Measurements from ENCODE around the gene BPIFA2.

The BPIFA2 gene

DNA sequence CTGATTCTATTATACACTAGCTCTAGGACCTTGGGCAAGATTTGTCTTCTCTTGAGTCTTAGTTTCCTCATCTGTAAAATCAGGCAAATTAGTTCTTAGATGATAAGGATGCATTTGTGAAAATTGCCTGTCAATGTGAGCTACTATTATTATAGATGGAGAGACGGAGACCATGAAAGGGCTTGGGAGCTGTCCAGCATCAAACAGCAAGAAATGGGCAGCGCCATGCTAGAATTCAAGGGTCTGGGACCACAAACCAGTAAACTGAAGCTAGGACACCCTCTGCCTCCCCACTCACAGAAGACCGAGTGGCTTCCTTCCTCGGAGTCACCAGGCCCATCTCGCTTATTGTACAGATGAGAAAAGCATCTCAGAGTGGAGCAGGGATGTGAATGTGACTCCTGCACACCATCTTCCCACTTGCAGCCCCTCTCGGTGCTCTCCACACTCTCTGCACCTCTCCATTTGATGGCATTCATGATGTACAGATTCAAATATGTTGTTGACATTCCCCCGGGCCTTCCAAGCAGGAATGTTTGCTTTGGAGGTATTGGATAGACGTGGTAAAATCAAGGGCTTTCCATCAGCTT, 25.0 kb downstream of the BPIFA2 start:
- TF ChIP-seq, protein P1, sequence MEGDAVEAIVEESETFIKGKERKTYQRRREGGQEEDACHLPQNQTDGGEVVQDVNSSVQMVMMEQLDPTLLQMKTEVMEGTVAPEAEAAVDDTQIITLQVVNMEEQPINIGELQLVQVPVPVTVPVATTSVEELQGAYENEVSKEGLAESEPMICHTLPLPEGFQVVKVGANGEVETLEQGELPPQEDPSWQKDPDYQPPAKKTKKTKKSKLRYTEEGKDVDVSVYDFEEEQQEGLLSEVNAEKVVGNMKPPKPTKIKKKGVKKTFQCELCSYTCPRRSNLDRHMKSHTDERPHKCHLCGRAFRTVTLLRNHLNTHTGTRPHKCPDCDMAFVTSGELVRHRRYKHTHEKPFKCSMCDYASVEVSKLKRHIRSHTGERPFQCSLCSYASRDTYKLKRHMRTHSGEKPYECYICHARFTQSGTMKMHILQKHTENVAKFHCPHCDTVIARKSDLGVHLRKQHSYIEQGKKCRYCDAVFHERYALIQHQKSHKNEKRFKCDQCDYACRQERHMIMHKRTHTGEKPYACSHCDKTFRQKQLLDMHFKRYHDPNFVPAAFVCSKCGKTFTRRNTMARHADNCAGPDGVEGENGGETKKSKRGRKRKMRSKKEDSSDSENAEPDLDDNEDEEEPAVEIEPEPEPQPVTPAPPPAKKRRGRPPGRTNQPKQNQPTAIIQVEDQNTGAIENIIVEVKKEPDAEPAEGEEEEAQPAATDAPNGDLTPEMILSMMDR (IDR thresholded peaks at IDR 0.05; ENCODE audit: low read depth, low read length), result no peak
- no peak for DNase-seq (ENCODE audit: extremely low read depth, low read depth)

DNA sequence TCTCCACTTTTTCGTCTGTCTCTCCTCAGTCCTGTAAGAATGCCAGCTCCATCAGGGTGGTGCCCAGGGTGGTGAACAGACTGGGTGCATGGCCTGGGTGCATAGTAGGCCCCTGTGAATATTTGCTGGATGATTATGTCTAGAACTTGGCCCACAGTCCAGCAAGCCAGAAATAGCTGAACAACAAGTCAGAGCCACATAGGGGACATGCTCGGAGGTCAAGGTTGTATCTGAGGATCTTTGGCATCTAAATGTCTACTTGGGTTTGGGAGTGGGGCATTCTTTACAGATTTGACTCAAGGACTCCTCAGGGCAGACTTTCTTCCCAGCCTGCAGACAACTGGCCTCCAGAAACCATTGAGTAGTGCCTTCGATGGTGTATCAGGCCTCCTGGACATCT, 31.1 kb downstream of the BPIFA2 start:
- no peak for DNase-seq (ENCODE audit: extremely low read depth, low read depth)
- TF ChIP-seq, protein P1 (IDR thresholded peaks at IDR 0.05; ENCODE audit: low read depth, low read length), result no peak

DNA sequence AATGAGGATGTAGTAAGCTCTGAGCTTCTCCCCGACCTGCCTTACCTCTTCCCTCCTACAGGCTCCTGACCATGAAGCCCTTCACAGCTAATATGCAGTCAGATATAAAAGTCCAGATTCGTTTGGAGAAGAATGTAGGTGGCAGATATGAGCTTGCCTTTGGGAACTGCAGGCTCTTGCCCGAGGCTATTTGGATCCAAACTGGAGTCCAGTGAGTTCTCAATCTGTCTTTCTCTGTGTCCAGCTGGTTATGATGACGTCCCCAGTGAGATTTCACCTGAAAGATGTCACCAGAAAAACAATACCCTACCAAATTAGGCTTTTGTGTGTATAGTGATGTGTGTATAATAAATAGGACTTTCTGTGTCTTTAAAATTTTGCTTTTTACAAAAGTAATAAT, 34.5 kb downstream of the BPIFA2 start:
- no peak for DNase-seq (ENCODE audit: extremely low read depth, low read depth)
- TF ChIP-seq, protein P1 (IDR thresholded peaks at IDR 0.05; ENCODE audit: low read depth, low read length), result no peak

DNA sequence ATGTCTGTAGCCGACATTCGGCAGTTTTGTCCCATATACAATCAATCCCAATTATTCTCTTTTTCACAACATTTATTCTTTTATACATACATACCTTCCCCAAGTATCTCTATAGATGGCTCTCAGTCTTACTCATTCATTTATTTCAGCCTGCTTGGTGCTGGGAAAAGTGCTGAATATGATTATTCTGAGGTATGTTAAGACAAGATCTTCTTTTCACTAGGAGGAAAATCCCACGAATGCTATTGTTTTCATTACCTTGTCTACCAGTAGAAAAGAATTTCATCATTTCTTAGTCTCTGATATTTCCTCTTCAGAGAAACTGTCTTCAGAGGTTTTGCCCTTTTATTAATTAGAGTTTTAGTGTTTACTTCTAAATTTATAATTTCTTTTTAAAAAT, 35.5 kb downstream of the BPIFA2 start:
- TF ChIP-seq, protein P1 (IDR thresholded peaks at IDR 0.05; ENCODE audit: low read depth, low read length), result no peak
- DNase-seq (ENCODE audit: extremely low read depth, low read depth), result no peak

DNA sequence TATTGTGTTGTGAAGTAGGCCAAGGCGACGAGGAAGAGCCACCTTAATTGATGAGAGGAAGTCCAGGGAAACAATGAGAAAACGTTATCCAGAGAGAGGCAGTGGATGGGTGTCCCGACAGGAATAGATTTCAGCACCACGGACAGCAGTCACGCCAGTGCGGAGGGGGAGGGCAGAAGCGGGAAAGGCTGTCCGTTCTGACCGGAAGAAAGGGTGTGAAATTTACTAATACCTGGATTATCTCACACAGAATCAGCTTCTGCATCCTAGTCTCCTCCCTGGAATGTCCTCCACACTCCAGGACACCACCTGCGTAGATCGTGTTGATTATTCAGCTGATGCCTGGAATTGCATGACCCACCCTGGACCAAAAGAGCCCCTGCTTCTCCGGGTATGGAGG, 41.8 kb downstream of the BPIFA2 start:
- TF ChIP-seq, protein P1 (IDR thresholded peaks at IDR 0.05; ENCODE audit: low read depth, low read length), result no peak
- peak; percentile 8 for DNase-seq (ENCODE audit: extremely low read depth, low read depth)

DNA sequence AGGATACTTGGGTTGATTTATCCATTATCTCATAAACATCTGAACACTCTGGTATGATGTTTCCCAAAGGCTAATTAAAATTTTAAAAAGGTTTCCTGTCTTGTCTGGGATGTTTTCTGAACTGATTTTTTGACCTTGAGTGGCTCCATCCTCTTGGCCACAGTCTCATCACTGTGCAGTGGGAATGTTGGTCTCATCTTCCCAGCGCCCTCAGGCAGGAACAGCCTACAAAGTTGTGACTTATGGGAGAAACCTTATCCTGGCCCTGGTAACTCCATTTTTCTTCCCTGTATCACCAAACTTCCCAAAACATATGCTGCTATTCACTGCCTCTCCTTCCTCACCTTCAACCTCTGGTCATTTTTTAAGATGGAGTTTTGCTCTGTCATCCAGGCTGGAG, 42.4 kb downstream of the BPIFA2 start:
- DNase-seq (ENCODE audit: extremely low read depth, low read depth), result no peak
- TF ChIP-seq, protein P1 (IDR thresholded peaks at IDR 0.05; ENCODE audit: low read depth, low read length), result no peak

DNA sequence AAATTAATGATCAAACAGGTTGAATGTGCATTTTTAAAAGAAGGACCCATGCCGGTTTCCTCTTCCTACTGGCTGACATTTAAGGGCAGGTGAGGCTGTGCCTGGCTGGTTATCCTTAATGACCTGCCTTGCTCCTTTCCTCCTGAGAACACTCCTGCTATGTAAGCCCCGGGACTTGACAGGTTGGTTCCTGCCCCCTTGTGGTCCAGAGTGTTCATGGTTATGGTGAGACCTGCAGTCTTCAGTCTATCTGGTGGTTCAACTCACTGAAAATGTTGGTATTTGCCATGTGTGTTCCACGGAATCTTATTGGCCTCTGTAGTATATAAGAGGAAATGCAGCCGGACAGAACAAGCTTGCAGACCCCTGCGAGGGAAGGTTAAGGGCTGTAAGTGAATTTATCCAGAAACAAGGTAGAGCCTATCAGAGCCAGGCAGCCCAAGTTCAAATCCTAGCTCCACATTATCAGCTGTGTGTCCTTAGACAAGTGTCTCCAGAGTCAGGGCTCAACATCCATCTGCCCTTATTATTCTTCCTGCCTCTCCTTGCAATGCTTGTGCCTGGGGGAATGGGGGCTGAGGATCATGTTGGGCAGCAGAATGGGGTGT, 44.0 kb downstream of the BPIFA2 start:
- DNase-seq (ENCODE audit: extremely low read depth, low read depth), result no peak
- TF ChIP-seq, protein P1 (IDR thresholded peaks at IDR 0.05; ENCODE audit: low read depth, low read length), result peak; percentile 20
